Lower lobe of right lung (tissue), 2 donors: ENCODE measurements around the gene CALR. TPM values are rescaled to one million over a fixed set of nuclear protein-coding genes. Genes with fewer than 3 reads are reported as not detected.

Source experiments
- ATAC-seq, 2 donors: fragments of 200-7000 bp; cut with Tn5 transposase; one replicate each; pipeline ENCODE4 v1.9.1; 2020 to 2022; ENCODE audit warnings: mild to moderate bottlenecking in 2 of 2, moderate library complexity in 2 of 2
- DNase-seq: peaks from one replicate; pipeline ENCODE4 v3.0.0-alpha.2; 2020
- H3K27ac ChIP-seq: fragments of 200-600 bp; one replicate; pipeline ENCODE4 v1.8.0; 2022
- H3K27me3 ChIP-seq: fragments of 200-600 bp; one replicate; pipeline ENCODE4 v1.8.0; 2022; ENCODE audit warnings: low read depth
- H3K36me3 ChIP-seq: fragments of 200-600 bp; one replicate; pipeline ENCODE4 v1.8.0; 2022; ENCODE audit warnings: mild to moderate bottlenecking
- H3K4me1 ChIP-seq: fragments of 200-600 bp; one replicate; pipeline ENCODE4 v1.8.0; 2022
- H3K4me3 ChIP-seq: fragments of 200-600 bp; one replicate; pipeline ENCODE4 v1.8.0; 2022; ENCODE audit warnings: mild to moderate bottlenecking
- H3K9me3 ChIP-seq: fragments of 200-600 bp; one replicate; pipeline ENCODE4 v1.8.0; 2022
- intact Hi-C: fragments of 100-400 bp; cut with DNase I; formaldehyde crosslinking; loops from one replicate; pipeline ENCODE4 v1.11.0; 2022
- total RNA-seq: library from RNA; stranded (reverse); fragmentation: NEBNext Ultra II Directional; extraction: Animal tissue kit (Norgen Biotek cat#: 25700); gene quantifications from one replicate; pipeline ENCODE4 v1.2.1, GENCODE V29; 2021
- TF ChIP-seq, protein P1 (sequence below): fragments of 200-600 bp; IDR thresholded peaks from one replicate; pipeline ENCODE4 v1.8.0; 2022; ENCODE audit warnings: antibody characterized with exemption, mild to moderate bottlenecking
- donor health status: DM: no; HTN: yes; CAD: no; lungs with severe emphysema.

Gene CALR
- total RNA-seq, 1 donor from 2014 or later, result 872 TPM

DNA sequence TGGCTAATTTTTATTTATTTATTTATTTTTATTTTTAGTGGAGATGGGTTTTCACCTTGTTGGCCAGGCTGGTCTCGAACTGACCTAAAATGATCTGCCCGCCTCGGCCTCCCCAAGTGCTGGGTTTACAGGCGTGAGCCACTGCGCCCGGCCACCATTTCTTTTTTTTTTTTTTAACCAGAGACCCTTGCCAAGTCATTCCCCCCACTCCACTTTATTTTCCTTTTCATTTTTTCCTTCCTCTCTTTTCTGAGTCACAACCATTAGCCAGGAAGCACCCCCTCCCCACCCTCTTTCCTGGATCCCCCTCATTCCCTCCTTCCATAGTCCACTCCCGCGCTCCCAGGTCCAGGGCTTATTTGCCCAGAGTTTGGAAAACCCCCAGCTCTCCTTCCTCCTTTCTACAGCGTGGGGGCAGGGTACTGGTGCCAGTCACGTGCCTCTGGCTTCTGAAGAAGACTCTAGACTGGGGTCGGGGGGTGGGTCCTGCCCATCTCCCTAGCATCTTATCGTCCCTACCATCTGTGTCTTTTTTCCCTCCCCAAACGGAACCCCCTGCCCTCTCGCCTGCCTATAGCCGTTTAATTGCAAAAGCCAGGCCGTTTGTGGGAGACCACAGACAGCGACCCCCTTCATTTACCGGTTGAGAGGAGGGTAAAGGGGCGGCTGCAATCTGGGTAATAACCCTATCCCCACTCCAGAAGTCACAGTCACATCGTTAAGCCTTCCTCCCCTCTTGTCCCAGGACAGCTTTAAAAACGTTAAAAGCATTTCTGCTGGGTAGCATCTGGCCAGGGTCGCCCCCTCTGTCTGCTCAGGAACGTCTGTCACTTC, 1.1 kb upstream of the CALR start:
- Histone ChIP-seq H3K9me3 (no peaks in the 10 kb centered on the region), H3K27me3 (no peaks in the 10 kb centered on the region), H3K27ac (peak overlapping the region; percentile 74), H3K4me1 (peaks cover 49% of the 10 kb centered on the region), H3K36me3 (peaks cover 31% of the 10 kb centered on the region), H3K4me3 (peak overlapping the region; percentile 100)
- DNase-seq (no peak), ATAC-seq (no peak)
- intact Hi-C loops, result no loop called here
- TF ChIP-seq, protein P1, sequence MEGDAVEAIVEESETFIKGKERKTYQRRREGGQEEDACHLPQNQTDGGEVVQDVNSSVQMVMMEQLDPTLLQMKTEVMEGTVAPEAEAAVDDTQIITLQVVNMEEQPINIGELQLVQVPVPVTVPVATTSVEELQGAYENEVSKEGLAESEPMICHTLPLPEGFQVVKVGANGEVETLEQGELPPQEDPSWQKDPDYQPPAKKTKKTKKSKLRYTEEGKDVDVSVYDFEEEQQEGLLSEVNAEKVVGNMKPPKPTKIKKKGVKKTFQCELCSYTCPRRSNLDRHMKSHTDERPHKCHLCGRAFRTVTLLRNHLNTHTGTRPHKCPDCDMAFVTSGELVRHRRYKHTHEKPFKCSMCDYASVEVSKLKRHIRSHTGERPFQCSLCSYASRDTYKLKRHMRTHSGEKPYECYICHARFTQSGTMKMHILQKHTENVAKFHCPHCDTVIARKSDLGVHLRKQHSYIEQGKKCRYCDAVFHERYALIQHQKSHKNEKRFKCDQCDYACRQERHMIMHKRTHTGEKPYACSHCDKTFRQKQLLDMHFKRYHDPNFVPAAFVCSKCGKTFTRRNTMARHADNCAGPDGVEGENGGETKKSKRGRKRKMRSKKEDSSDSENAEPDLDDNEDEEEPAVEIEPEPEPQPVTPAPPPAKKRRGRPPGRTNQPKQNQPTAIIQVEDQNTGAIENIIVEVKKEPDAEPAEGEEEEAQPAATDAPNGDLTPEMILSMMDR, result no peak

DNA sequence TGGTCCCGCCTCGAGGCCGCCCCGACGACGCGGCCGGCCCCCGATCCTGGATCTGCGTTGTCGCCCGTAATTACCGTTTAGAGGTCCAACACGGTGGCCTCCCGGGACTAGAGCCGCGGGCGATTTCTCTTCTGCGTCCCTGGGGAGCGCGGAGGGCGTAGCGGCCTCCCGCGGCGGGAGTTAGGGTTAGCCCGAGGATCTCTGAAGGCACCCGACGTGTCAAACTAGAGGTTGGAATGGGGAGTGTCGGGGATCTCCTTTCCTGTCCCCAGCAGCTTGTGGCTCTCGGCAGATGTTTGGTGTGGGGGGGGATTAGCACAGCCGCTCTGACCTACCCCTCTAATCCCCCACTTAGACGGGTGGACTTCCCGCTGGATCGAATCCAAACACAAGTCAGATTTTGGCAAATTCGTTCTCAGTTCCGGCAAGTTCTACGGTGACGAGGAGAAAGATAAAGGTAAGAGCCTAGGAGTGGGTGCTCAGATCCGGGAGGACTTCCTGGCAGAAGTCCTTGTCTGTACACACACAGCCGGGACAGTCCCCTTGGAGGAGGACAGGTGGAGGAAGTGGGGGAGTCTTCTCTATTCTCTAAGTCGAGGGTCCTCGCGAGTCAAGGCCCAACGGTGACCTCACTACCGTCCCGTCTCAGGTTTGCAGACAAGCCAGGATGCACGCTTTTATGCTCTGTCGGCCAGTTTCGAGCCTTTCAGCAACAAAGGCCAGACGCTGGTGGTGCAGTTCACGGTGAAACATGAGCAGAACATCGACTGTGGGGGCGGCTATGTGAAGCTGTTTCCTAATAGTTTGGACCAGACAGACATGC, 581 bp downstream of the CALR start:
- intact Hi-C loops, result no loop called here
- Histone ChIP-seq H3K36me3 (peaks cover 48% of the 10 kb centered on the region), H3K9me3 (no peaks in the 10 kb centered on the region), H3K4me1 (peaks cover 55% of the 10 kb centered on the region), H3K4me3 (peak overlapping the region; percentile 100), H3K27me3 (no peaks in the 10 kb centered on the region), H3K27ac (peak overlapping the region; percentile 97)
- peak; percentile 43 to 49 for ATAC-seq
- no peak for DNase-seq
- TF ChIP-seq, protein P1, result peak; percentile 18

DNA sequence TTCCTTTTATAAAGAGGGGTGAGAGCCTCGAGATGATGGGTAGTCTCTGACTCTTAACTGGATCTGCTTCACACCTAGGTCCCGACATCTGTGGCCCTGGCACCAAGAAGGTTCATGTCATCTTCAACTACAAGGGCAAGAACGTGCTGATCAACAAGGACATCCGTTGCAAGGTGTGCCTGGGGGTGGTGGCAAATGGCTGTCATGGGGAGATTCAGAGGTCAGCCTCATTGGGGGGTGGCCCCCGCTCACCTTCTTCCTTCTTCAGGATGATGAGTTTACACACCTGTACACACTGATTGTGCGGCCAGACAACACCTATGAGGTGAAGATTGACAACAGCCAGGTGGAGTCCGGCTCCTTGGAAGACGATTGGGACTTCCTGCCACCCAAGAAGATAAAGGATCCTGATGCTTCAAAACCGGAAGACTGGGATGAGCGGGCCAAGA, 1.6 kb downstream of the CALR start:
- Histone ChIP-seq H3K27ac (peak overlapping the region; percentile 97), H3K4me3 (peak overlapping the region; percentile 100), H3K4me1 (peaks cover 65% of the 10 kb centered on the region), H3K9me3 (no peaks in the 10 kb centered on the region), H3K27me3 (no peaks in the 10 kb centered on the region), H3K36me3 (peaks cover 58% of the 10 kb centered on the region)
- DNase-seq, result no peak
- no peak for ATAC-seq
- TF ChIP-seq, protein P1, result no peak
- intact Hi-C loops, result no loop called here

DNA sequence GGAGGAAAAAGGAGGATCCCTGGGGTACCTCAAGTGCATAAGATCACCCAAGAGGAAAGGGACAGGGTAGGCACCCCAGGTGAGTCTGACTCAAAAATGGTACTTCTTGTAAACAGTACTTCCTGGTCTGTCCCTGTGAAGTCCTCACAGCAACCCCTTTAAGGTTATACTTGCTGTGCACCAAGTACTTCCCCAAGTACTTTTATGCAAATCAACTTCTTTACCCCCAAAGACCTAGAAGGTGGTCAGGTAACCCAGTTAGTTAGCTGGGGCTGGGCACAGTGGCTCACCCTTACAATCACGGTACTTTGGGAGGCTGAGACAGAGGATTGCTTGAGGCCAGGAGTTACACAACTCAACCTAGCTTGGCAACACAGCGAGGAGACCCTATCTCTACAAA, 2.5 kb downstream of the CALR start:
- Histone ChIP-seq H3K27me3 (no peaks in the 10 kb centered on the region), H3K9me3 (no peaks in the 10 kb centered on the region), H3K4me3 (peak overlapping the region; percentile 100), H3K27ac (no peak overlapping the region), H3K36me3 (peaks cover 61% of the 10 kb centered on the region), H3K4me1 (peaks cover 69% of the 10 kb centered on the region)
- TF ChIP-seq, protein P1, result no peak
- intact Hi-C loops, result no loop called here
- ATAC-seq (no peak), DNase-seq (no peak)

DNA sequence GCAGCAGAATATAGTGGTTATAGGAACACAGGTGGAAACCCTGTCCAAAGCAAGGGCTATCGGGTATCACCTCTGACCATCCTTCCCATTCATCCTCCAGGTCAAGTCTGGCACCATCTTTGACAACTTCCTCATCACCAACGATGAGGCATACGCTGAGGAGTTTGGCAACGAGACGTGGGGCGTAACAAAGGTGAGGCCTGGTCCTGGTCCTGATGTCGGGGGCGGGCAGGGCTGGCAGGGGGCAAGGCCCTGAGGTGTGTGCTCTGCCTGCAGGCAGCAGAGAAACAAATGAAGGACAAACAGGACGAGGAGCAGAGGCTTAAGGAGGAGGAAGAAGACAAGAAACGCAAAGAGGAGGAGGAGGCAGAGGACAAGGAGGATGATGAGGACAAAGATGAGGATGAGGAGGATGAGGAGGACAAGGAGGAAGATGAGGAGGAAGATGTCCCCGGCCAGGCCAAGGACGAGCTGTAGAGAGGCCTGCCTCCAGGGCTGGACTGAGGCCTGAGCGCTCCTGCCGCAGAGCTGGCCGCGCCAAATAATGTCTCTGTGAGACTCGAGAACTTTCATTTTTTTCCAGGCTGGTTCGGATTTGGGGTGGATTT, 5.1 kb downstream of the CALR start:
- Histone ChIP-seq H3K9me3 (no peaks in the 10 kb centered on the region), H3K4me3 (no peak overlapping the region), H3K36me3 (peaks cover 72% of the 10 kb centered on the region), H3K27me3 (no peaks in the 10 kb centered on the region), H3K4me1 (peaks cover 73% of the 10 kb centered on the region), H3K27ac (peak overlapping the region; percentile 31)
- ATAC-seq (no peak), DNase-seq (no peak)
- intact Hi-C loops, result no loop called here
- TF ChIP-seq, protein P1, result no peak
